ENCODE measurements around the gene TMEM54.

Gene TMEM54

DNA sequence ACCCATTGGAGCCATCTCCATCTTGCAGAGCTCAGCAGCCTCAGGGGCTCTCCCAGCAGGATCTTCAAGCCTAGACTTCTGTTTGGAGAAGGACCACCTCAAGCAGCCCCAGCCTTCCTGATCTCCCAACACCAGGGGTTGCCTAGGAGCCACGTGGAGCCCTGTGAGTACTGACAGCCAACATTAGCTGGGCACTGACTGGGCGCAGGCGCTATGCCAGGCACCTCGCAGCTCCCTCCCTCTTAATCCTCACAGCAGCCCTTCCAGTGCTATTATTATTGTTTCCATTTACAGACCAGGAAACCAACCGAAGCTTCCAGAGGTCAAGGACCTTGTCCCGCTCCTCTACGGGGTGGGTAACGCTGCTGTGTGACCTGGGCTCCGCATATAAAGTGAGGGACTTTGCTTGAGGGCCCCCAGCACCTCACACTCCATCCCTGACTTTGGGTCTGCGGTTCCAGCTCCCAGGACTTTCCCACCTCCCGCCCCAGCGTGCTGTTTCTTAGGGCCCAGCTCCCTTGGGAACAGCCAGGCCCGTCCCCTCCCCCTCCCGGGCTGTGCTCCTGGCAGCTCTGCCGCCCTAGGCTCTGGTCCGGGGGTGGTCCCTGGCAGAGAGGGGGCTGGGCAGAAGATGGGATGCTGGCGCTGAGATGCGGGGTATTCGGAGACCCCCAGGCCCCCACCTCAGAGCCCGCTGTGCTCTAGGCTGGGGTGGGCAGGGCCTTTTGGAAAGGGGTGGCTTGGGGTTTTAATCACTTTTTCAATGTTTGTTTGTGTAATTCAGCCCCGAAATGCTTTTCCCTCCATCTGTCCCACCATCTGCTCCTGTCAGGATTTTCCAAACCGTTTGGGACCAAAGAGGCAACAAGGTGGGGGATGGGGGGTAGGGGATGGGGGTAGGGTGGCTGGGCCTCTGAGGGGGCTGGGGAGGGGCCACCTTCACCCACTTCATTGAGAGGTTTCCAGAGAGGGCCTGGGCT lies 19.0 kb downstream of the TMEM54 start:
- no peak for DNase-seq (ENCODE audit: low read depth in 1 of 2, low spot score in 1 of 2)

DNA sequence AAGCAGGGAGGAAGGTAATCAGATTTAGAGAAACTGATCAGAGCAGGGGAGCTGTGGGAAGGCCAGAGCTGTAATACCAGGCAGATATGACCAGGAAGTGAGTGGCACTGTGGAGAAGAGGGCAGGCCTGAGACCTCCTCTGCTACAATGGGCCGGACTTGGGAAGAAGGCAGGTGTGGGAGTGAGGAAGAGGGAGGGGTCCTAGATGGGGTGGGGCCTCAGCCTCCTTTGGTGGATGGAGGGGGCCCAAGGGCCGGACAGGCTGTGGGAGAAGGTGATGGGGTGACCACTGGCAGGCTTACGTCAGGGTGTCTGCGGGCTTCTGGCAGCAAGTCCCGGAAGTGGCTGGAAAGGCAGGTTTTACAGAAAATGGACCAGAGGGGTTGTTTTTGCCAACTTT lies 19.9 kb downstream of the TMEM54 start:
- DNase-seq (ENCODE audit: low read depth in 1 of 2, low spot score in 1 of 2) = no peak

DNA sequence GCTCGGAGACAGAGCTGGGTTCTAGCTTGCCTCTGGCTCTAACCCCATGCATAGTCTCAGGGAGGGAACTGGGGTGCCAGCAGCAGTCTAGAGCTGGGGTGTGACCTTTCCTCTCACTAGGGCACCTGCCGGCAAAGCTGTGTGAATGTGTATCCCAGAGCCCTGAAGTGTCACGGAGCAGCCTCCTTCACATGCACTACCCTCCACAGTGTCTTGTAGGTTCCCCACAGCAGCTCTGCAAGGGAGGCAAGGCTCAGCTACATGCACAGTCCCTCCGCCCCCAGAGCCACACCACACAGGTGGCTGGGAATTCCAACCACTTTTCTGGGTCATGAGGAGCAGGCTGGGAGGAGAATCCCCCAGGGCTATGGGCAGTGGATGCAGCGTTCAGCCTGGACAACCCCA lies 22.6 kb downstream of the TMEM54 start:
- no peak for DNase-seq (ENCODE audit: low read depth in 1 of 2, low spot score in 1 of 2)

DNA sequence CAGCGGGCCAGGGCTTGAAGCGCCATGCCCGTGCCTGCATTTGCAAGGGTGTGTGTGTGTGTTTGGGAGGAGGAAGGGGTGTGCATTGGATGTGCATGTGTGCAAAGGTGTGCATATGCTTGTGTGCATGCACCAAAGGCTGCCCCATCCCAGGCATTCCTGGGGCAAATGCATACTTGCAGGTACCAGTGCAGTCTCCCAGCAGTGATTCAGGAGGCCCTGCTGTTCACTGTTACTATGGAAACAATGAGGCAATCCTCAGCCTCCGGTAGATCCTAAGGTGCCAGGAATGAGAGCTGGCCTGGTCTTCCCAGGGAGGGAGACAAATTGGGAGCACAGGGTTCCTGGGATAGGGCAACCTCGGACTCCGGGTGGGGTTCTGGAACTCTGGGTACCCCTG lies 23.0 kb downstream of the TMEM54 start:
- no peak for DNase-seq (ENCODE audit: low read depth in 1 of 2, low spot score in 1 of 2)

DNA sequence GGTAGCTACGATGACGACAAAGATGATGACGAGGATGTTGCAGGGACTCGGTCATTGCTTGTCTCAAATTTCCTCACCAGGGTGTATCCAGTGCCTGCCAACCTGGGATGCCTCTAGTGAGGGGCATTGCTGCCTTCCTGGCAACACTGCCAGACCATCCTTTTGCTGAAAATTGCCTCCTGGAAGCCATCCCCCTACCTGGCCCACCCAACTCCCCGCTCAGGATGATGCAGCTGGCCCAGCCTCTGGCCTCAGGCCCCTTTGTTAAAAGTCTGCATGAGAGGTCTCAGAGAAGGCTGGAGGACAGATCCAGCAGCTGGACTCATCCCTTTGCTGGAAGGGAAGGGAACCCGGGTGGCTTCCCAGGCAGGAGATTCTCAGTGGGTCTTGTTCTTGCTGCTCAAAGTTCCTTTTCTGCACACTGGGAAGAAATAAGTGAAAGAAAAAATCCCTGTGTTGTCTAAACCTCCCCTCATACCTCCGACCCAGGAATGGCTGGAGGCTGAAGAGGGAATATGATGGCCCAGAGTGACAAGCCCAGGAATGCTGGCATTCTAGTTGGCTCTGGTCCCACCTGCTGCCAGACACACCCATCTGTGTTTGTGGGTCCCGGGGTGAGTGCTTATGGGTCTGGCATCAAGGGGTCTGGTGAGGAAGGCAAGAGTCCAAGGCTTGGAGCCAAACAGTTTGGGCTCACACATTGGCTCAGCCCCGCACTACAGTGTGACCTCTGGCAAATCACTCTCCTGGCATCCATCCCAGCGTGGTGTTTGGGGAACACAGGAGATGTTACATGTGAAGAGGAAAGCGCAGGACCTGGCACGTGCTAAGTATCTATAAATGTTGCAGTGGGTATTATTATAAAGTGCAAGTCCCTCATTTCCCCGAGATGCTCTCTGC lies 23.7 kb downstream of the TMEM54 start:
- no peak for DNase-seq (ENCODE audit: low read depth in 1 of 2, low spot score in 1 of 2)

DNA sequence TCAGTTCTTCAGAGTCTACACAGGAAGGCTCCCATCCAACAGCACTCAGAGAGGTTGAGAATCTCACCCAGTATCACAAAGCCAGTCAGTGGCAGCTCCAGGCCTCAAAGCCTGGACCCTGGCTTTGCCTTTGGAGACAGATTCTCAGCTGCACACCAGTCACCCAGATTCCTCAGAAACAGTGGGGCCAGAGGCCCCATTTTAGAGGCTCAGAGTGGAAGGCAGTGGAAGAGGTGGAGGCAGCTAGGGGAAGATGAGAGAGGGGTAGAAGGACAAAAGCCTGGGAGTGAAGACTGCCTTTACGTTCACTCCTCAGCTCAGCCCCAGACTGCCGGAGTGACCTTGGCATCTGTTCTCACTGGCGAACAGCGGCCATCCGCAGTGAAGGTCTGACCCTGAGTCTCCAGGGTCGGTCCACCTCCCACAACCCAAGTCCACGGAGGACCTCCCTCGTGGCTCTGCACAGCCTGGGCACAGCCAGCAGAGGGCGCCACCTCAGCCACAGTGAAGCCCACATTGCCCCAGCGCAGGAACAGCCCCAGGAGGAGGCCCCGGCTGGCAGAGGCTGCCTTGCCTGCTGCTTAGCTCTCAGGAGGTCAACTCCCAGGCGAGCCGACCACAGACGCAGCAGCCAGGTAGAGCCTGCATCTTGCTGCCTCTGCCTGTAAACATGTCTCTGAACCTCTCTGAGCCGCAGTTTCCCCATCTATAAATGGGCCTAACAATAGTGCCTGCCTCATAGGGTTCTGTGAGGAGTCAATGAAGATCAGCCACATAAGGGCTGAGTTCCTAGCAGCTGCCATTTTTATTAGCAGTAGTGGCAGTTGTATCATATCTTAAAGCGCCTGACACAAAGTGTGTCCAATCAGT lies 24.6 kb downstream of the TMEM54 start:
- peak in 1 of 2 donors; percentile 47 for DNase-seq (ENCODE audit: low read depth in 1 of 2, low spot score in 1 of 2)

DNA sequence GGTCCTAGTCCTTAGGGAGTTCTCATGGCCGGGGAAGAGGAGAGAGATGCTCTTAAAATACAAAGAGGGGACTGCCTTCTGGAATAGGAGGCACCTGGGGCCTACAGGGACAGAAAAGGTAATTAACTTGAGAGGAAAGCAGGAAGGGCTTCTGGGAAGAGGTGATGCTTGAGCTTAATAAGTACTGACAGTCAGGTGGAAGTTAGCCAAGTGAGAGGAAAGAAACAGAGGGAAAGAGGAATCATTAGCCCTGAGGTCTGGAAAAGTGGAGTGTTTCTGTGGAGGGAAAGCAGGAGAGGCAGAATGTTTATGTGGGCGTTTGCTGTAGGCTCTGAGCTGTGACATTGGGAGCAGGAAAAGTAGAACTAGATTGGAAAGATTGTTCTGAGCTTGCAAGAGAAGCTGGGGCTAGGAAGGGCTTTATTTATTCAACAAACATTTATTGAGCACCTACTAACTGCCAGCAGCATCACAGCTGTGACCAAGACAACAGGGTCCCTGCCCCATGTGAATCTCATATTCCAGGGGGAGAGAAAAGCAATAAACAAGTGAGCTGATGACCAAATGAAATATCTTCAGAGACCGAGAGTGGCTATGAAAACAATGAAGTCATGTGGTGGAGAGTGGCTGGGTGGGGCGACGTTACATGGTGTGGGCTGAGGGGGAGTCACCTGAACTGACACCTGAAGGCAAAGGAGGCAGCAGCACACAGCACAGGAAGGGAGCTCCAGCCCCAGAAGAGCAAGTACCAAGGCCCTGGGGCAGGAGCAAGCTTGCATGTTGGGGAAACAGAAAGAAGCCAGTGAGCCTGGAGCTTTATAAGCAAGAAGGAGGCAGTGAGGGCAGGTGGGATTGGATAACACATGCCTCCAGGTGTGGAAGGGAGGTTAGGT lies 26.1 kb downstream of the TMEM54 start:
- DNase-seq (ENCODE audit: low read depth in 1 of 2, low spot score in 1 of 2) = no peak

DNA sequence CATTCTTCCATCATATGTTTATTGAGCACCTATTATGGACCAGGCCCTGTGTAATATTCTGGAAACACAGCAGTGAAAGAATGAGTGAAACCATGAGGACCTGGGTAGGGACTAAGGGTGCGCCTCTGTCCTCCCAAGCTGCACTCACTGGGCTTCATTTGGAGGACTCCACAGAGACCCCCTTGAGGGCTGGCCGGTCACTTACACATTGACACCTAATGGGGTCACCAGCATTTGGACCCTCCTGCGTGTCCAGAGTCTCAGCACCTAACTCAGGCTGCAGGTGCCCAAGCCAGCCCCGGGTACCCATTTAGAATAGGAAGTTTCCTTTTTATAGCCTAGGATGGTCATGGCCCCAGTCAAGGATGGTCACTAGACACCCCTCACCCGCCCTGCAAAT lies 27.7 kb downstream of the TMEM54 start:
- no peak for DNase-seq (ENCODE audit: low read depth in 1 of 2, low spot score in 1 of 2)

DNA sequence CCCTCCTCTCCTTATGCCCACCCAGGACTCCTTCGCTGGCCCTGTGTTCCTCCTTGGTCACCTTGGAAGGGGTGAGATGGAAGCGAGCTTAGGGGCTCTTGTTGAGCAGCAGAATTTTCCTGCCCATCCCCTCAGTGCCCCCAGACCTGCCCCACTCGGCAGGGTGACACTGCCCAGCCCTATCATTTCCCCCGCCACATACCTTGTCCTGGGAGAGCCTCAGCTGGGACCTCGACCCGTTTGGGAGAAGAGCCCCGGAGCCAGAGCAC lies 29.1 kb downstream of the TMEM54 start:
- DNase-seq (ENCODE audit: low read depth in 1 of 2, low spot score in 1 of 2) = no peak

DNA sequence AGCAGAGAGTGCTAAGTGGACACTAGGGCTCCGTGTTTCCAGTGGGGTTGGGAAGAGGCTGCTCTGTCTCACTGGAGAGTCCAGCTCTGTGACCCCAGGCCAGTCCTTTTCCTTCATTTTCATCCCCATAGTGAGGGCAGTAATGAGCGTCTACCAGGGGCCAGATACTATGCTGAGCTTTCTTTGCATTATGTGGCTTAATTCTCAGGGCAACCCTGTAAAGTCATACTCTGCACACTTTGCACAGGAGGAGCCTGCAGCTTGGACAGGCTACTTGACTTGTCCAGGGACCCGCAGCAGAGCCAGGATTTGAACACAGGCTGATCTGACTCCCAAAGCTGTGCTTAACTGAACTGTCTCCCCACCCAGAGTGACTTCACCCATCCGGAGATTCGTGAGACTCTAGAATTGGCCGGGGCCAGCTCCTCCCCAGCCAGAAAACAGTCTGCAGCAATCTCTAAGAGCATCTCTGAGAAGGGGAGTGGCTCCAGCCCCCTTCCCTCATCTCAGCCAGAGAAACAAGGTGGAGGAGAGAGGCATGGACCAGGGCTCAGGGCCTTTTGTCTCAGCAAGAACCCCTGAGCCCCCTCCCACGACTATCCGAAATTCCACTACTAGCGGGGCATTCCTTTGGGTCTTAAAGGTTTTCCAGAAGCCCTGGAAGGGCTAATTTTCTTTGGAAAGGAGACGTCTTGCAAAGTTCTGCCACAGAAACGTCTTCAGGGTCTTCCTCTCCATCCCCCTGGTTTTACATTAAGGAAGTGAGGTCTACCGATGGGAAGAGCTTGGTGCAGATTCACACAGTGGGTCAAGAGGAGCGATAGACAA lies 29.6 kb downstream of the TMEM54 start:
- no peak for DNase-seq (ENCODE audit: low read depth in 1 of 2, low spot score in 1 of 2)

DNA sequence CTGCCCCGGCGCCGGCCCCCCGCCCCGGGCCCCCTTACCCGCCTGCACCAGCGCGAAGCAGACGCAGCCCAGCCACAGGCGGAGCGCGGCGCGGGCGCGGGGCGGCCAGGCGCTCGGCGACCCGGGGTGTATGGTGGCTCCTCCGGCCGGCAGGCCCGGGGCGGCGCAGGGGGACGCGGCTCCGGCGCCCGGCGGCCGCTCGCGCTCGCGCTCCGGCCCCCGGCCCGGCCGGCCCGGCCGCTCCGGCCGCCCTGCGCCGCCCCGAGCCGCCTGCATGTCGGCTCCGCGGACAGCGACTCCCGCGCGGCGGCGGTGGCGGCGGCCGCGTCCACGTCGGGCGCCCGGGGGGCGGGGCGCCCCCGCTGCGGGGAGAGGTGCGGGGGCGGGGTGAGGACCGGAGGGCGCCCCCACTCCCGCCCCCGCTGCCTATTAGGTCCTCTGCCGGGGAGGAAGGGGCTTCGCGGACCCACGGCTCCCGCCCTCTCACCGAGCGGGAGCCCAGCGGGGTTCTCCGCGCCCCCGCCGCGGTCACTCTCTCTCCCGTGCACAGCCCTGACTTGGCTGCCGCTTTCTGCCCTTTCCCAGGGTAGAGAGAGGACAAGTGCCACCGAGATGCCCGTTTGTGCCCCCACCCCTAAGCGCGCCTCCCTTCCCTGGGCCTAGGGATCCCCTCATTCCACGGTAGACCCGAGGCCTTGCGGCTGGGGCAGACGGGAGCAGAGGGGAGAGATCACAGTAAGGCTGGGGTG lies 30.4 kb downstream of the TMEM54 start, which contains the start of gene FNDC5:
TSS of gene FNDC5 (minus strand) at position 298 of the 749 bp plus-strand sequence.
- no peak for DNase-seq (ENCODE audit: low read depth in 1 of 2, low spot score in 1 of 2)

DNA sequence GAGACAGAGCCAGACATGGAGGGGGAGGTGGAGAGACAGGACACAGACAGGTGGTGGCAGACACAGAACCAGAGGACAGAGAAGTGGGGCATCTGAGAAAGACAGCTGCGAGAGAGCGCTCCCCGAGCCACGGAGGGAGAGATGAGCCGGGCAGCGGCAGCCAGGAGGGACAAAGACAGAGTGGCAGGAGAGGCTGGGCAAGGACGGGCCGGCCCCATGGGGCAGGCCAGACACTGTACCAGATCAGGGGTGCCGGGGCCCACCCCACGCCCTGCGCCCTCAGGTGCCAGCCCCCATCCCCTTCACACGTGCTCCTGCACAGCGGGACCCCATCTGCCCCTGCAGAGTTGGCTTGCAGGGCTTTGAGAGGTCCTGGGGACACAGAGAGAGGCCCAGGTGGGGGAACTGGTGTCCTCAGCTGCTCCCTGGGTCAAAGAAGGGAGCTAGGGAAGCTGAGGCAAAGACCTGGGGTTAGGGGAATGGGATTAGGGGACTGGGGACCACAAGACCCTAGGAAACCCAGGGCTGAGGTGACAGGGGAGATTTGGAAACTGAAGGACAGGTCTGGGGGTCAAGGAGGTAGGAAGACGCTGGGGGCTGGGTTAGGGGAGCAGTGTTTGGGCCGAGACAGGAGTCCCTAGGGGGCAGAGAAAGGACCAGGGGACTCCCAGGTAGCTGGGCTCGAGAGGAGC lies 31.1 kb downstream of the TMEM54 start:
- no peak for DNase-seq (ENCODE audit: low read depth in 1 of 2, low spot score in 1 of 2)

DNA sequence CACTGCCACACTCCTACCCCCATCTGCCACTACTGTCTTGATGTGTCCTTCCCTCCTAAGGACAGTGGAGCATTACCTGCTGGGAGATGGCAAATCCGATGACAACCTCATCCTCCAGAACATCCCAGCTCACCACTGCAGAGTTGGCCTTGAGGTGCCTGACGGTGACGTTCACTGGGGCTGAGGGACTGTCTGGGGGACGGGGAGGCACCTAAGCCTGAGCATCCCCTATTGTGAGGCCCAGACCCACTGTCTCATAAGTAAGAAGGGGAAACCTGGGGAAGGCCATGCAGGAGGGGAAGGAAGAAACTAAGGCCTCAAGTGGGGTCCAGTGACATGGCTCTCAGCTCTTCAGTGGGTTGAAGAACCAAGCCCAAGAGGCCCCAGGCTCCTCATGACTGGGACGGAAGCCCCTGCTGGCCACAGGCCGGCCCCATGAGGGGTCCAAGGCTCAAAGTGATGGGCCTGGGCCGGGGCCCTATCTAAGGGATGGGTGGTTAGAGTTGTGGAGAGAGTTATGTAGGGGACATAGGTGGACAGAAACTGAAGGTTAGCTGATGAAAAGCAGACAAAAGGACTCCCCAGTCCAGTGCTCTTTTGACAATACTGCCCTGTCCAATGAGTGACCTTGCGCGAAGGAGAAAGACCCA lies 32.3 kb downstream of the TMEM54 start:
- DNase-seq (ENCODE audit: low read depth in 1 of 2, low spot score in 1 of 2) = no peak

DNA sequence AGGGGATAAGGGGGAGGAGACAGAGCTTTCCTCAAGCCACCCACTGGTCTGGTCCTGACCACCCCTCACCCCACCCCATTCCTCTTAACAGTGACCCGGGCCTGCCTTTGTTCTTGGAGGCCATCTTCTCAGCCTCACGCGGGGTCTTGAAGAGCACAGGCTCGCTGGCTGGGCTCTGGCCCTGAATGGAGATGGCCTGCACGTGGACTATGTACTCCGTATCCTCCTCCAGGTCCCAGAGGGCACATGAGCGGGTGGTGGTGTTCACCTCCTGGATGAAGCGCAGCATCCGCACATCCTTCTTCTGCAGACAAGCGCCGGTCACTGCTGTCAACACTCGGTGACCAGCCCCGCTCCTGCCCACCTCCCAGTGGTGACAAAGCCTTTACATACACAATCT lies 33.1 kb downstream of the TMEM54 start:
- DNase-seq (ENCODE audit: low read depth in 1 of 2, low spot score in 1 of 2) = no peak

DNA sequence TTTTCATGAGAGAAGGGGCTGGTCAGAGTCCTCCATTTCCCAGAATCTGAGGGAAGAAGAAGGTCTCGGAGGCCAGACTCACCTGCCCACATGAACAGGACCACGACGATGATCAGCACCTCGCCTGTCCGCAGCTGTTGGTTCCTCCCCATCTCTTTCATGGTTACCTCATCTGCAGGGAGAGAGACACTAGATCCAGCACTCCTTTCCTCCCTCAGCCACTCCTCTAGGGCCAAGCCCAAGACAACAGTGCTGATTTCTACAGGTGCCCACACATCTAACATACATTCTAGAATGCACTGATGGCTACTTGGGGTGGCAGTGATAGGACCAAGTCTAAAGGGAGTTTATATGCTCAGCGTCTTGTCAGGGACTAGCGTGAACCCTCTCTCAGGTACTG lies 33.5 kb downstream of the TMEM54 start:
- DNase-seq (ENCODE audit: low read depth in 1 of 2, low spot score in 1 of 2) = no peak

DNA sequence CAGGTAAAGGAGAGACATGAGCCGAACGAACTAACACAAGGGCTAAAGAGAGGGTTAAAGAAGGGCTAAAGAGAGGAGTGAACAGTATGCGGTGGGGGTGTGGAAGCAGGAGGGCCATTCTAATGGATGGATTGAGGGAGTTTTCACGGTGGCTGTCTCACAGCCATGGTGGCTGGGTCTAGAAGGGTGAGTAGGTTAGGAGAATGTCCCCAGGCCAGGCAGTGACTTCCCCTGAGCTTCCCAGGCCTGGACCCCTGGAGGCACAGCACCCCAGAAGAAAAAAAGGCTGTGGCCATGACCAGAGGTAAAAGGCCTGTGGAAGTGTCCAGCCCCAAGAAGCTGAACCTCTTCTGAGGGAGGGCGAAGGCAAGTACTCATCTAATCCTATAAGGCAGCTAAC lies 34.0 kb downstream of the TMEM54 start:
- no peak for DNase-seq (ENCODE audit: low read depth in 1 of 2, low spot score in 1 of 2)

DNA sequence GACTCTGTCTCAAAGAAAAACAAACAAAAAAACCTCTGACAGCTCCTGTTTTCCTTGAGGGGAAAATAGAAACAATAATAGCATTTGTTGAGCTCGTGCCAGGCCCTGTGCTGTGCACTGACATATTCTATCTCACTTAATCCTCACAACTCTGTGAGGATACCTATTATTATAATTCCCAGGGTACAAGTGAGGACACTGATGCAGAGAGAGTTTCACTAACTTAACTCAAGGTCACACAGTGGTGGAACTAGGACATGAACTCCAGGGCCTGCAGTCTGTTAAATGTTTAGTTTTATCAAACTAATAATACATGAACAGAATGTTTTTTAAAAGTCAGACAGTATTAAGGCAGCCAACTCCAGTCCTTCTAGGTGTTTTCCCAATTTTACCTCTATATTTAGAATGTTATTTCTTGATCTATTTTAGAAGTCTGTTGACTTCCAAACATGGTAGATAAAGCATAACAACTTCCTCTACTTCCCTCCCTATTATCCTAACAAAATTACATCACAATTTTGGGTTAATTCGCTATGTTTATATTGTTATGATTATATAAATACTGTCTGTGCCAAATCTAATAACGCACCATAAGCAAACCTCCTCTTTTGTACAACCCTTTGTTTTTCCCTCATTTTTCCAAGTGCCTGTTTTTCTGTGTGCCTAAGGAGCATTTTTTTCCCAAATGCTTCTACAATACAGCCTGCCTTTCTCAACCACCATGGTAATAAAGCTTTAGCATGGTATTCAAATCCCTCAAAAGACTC lies 35.4 kb downstream of the TMEM54 start:
- DNase-seq (ENCODE audit: low read depth in 1 of 2, low spot score in 1 of 2) = no peak

All from activated T-helper 1 cell treated with anti-CD3 and anti-CD28 coated beads, Interleukin-2, amount 50 U/mL, for 16 hours (primary cell).